Mesendoderm (in vitro differentiated cells): ENCODE data around the gene FFAR3.
A peak's percentile ranks its signal among the peaks of the same experiment; 100 is the strongest.
"Not testable (repeated sequence)": the region's sequence is repeated elsewhere in the genome, so short reads cannot be mapped to it uniquely, and the experiment has no call there.

Experiments
- DNase-seq: peaks from one replicate; pipeline ENCODE4 v3.0.0; 2013
- H2AK5ac ChIP-seq: 2 replicates; pipeline ENCODE4 v1.6.1; 2013; ENCODE audit warnings: low read length, inconsistent platforms
- H2BK120ac ChIP-seq: 2 replicates; pipeline ENCODE4 v1.6.1; 2013; ENCODE audit warnings: low read depth, mild to moderate bottlenecking, low read length, moderate library complexity, mixed read lengths
- H2BK15ac ChIP-seq: replicated peaks from 2 replicates; pipeline ENCODE4 v1.6.1; 2013; ENCODE audit warnings: low read depth, mild to moderate bottlenecking, moderate library complexity
- H2BK5ac ChIP-seq: 2 replicates; pipeline ENCODE4 v1.6.1; 2013; ENCODE audit warnings: low read length, inconsistent platforms
- H3K18ac ChIP-seq: 2 replicates; pipeline ENCODE4 v1.6.1; 2013; ENCODE audit warnings: mild to moderate bottlenecking, low read length, mixed read lengths
- H3K23ac ChIP-seq: one replicate; pipeline ENCODE4 v1.6.1; 2013; ENCODE audit warnings: low read length
- H3K27ac ChIP-seq: 2 replicates; pipeline ENCODE4 v1.5.1; 2013; ENCODE audit warnings: low read depth, mild to moderate bottlenecking, inconsistent platforms, low read length, moderate library complexity
- H3K27me3 ChIP-seq: 2 replicates; pipeline ENCODE4 v1.6.1; 2013; ENCODE audit warnings: low read length, control low read depth, mild to moderate bottlenecking, inconsistent platforms; ENCODE audit not compliant: insufficient read depth, poor library complexity
- H3K36me3 ChIP-seq: 2 replicates; pipeline ENCODE4 v1.6.1; 2013; ENCODE audit warnings: low read length, inconsistent platforms; ENCODE audit not compliant: control insufficient read depth, insufficient read depth
- H3K4ac ChIP-seq: one replicate; pipeline ENCODE4 v1.6.1; 2013; ENCODE audit warnings: low read depth, mild to moderate bottlenecking, low read length, moderate library complexity
- H3K4me1 ChIP-seq: 2 replicates; pipeline ENCODE4 v1.6.1; 2013; ENCODE audit warnings: low read depth, low read length, inconsistent platforms; ENCODE audit not compliant: control insufficient read depth
- H3K4me2 ChIP-seq: 2 replicates; pipeline ENCODE4 v1.6.1; 2013; ENCODE audit warnings: low read length
- H3K4me3 ChIP-seq: 2 replicates; pipeline ENCODE4 v1.5.1; 2013; ENCODE audit warnings: mild to moderate bottlenecking, low read length
- H3K56ac ChIP-seq: one replicate; pipeline ENCODE4 v1.6.1; 2013; ENCODE audit warnings: low read length
- H3K79me1 ChIP-seq: 2 replicates; pipeline ENCODE4 v1.6.1; 2013; ENCODE audit warnings: low read length, inconsistent platforms
- H3K79me2 ChIP-seq: 2 replicates; pipeline ENCODE4 v1.6.1; 2013; ENCODE audit warnings: mild to moderate bottlenecking, low read length; ENCODE audit not compliant: control insufficient read depth, insufficient read depth
- H3K9ac ChIP-seq: 2 replicates; pipeline ENCODE4 v1.6.1; 2013; ENCODE audit warnings: low read length, inconsistent platforms
- H4K5ac ChIP-seq: one replicate; pipeline ENCODE4 v1.6.1; 2013; ENCODE audit warnings: low read length
- H4K8ac ChIP-seq: one replicate; pipeline ENCODE4 v1.6.1; 2013; ENCODE audit warnings: low read depth, mild to moderate bottlenecking, control low read depth, low read length, moderate library complexity
- WGBS: extraction: QIAGEN DNeasy Blood & Tissue Kit; methylation state at CpG from one replicate; pipeline ENCODE4 v1.1.7; 2013; ENCODE audit warnings: low lambda C conversion rate, missing lambda C conversion rate; ENCODE audit not compliant: insufficient coverage; ENCODE audit errors: extremely low coverage; 5-methylcytosine and 5-hydroxymethylcytosine counted together

FFAR3 gene

DNA sequence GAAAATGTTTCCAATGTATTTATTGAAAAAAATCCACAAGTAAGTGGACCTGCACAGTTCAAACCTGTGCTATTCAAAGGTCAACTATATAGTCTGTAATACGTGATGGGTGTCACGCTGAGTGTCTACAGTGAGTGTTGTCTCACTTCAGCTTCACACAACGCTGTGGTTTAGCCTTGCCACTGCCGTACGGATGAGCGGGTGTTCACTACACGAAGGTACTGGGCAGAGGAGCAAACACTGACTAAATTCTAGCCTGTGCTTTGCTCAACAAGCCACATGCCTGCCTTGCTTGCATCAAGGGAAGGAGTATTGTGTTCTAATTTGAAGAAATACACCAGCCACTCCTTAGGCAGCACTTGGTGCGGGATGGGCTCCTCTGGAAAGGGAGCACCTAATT, 3.4 kb upstream of the FFAR3 start:
- no CpG with 5 or more reads among the region's 8 CpGs for WGBS
- Histone ChIP-seq H3K79me2 (no peaks in the 10 kb centered on the region), H3K27ac (no peak overlapping the region), H4K8ac (no peak overlapping the region), H3K56ac (no peak overlapping the region), H3K79me1 (no peaks in the 10 kb centered on the region), H2BK5ac (no peak overlapping the region), H3K4me2 (no peak overlapping the region), H2AK5ac (no peak overlapping the region), H3K18ac (no peak overlapping the region), H3K4me3 (no peak overlapping the region), H4K5ac (no peak overlapping the region), H3K27me3 (no peaks in the 10 kb centered on the region), H3K36me3 (no peaks in the 10 kb centered on the region), H3K4ac (no peak overlapping the region), H3K4me1 (no peaks in the 10 kb centered on the region), H2BK15ac (no peak overlapping the region), H2BK120ac (no peak overlapping the region), H3K9ac (no peak overlapping the region), H3K23ac (peak overlapping the region; percentile 66)
- no peak for DNase-seq

DNA sequence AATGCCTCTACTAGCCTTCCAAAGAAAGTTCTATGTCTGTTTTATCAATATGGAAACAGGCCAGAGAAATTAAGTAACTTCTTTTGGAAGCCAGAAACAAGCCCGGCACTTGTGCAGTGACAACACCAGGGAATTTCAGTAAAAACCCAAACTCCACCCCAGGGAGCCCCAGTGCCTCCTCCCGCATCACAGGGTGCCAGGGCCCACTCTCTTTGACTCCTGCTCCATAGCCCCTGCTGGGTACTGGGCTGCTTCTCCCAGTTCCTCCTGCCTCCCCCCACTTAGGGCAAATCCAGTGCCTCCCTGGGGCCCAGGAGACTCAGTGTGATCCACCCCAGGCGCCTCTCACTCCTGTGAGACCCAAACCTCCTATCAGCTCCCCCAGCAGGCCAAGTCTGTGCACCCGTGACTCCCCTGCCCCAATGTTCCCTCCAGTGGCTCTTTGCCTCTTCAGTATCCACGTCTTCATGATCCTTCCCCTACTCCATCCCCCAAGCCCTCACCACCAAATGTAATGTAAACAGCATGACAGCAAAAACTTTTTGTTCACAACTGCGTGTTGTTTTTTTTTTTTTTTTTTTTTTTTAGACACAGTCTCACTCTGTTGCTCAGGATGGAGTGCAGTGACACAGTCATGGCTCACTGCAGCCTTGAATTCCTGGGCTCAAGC, 2.3 kb upstream of the FFAR3 start:
- Histone ChIP-seq H2AK5ac (no peak overlapping the region), H3K79me1 (no peaks in the 10 kb centered on the region), H3K4me2 (no peak overlapping the region), H3K27ac (no peak overlapping the region), H3K4me3 (no peak overlapping the region), H3K18ac (no peak overlapping the region), H4K8ac (no peak overlapping the region), H2BK15ac (no peak overlapping the region), H2BK5ac (no peak overlapping the region), H3K36me3 (no peaks in the 10 kb centered on the region), H3K4me1 (no peaks in the 10 kb centered on the region), H4K5ac (no peak overlapping the region), H3K4ac (no peak overlapping the region), H3K79me2 (no peaks in the 10 kb centered on the region), H3K23ac (no peak overlapping the region), H2BK120ac (no peak overlapping the region), H3K27me3 (no peaks in the 10 kb centered on the region), H3K56ac (no peak overlapping the region), H3K9ac (no peak overlapping the region)
- no CpG with 5 or more reads among the region's 6 CpGs for WGBS
- DNase-seq, result no peak

DNA sequence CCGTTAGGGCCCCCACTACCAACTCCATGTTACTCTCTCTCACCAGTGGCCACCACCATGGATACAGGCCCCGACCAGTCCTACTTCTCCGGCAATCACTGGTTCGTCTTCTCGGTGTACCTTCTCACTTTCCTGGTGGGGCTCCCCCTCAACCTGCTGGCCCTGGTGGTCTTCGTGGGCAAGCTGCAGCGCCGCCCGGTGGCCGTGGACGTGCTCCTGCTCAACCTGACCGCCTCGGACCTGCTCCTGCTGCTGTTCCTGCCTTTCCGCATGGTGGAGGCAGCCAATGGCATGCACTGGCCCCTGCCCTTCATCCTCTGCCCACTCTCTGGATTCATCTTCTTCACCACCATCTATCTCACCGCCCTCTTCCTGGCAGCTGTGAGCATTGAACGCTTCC, 574 bp downstream of the FFAR3 start:
- H2BK120ac ChIP-seq, H2BK5ac ChIP-seq, H3K27me3 ChIP-seq, H2AK5ac ChIP-seq, H2BK15ac ChIP-seq, H3K27ac ChIP-seq, H3K23ac ChIP-seq, H3K56ac ChIP-seq, H3K4me2 ChIP-seq, H3K18ac ChIP-seq, H3K4me1 ChIP-seq, H4K5ac ChIP-seq, DNase-seq, H3K79me1 ChIP-seq, H3K4ac ChIP-seq, H3K4me3 ChIP-seq, H4K8ac ChIP-seq, H3K36me3 ChIP-seq, H3K79me2 ChIP-seq, H3K9ac ChIP-seq: not testable (repeated sequence)
- WGBS, result no CpG with 5 or more reads among the region's 16 CpGs

DNA sequence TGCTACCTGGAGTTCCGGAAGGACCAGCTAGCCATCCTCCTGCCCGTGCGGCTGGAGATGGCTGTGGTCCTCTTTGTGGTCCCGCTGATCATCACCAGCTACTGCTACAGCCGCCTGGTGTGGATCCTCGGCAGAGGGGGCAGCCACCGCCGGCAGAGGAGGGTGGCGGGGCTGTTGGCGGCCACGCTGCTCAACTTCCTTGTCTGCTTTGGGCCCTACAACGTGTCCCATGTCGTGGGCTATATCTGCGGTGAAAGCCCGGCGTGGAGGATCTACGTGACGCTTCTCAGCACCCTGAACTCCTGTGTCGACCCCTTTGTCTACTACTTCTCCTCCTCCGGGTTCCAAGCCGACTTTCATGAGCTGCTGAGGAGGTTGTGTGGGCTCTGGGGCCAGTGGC, 1.1 kb downstream of the FFAR3 start:
- not testable (repeated sequence) for H3K23ac ChIP-seq, H2BK15ac ChIP-seq, H4K8ac ChIP-seq, H3K4me3 ChIP-seq, H3K36me3 ChIP-seq, H3K4me2 ChIP-seq, H3K4me1 ChIP-seq, H3K79me2 ChIP-seq, H3K9ac ChIP-seq, H3K56ac ChIP-seq, H3K4ac ChIP-seq, H3K27me3 ChIP-seq, H2AK5ac ChIP-seq, H3K18ac ChIP-seq, H2BK120ac ChIP-seq, H3K79me1 ChIP-seq, DNase-seq, H3K27ac ChIP-seq, H4K5ac ChIP-seq, H2BK5ac ChIP-seq
- no CpG with 5 or more reads among the region's 21 CpGs for WGBS

DNA sequence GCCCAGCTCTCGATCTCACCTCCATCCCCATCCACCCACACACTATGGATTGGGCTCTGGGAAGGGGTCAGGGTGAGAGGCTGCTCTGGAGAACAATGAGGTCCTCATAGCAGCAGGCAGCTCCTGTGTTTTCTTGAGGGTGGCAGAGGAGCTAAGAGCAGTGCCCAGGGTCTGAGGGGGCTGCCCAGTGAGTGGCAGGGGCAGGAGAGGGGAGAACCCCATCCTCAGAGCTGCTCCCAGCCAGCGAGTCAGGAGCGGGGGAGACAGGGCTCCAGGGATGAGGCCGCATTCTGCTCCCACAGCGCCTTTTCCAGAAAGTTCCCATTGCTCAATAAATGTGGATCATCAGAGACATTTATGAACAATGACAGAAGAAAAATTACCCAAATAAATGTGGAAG, 1.8 kb downstream of the FFAR3 start:
- not testable (repeated sequence) for H3K4me2 ChIP-seq, H3K4me1 ChIP-seq, H3K4me3 ChIP-seq, H3K79me2 ChIP-seq, H3K79me1 ChIP-seq, H2BK5ac ChIP-seq, H2BK120ac ChIP-seq, H3K27me3 ChIP-seq, H4K8ac ChIP-seq, H3K9ac ChIP-seq, H2BK15ac ChIP-seq, H3K18ac ChIP-seq, H2AK5ac ChIP-seq, H3K27ac ChIP-seq, H3K36me3 ChIP-seq, H3K56ac ChIP-seq, DNase-seq, H4K5ac ChIP-seq, H3K23ac ChIP-seq, H3K4ac ChIP-seq
- no CpG with 5 or more reads among the region's 5 CpGs for WGBS

DNA sequence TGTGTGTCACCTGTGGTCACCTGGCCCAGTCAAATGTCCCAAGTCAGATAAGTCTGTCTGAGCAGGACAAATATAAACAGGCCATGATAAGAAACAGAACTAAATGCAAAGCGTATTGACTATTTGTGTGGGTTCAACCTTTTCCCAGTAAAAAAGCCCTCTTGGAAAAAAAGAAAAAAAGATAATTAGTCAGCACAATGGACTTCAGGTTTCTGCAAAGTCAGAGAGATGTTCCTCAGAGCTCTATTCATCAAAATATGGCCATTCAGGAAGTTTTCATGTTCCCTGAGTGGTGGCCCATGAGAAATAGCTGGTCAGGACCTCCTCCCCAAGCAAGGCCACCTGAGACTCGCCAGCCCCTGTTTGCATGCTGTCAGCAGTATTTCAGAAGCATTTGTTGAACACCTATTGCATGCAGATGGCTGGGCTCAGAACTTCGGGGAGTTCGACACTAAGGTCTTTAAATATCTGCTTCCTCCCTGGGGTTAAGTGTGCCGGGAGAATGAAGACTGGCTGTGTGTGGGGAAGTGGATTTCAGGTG, 2.7 kb downstream of the FFAR3 start:
- Histone ChIP-seq H3K4me1 (no peaks in the 10 kb centered on the region), H3K36me3 (no peaks in the 10 kb centered on the region), H2BK15ac (no peak overlapping the region), H3K4me2 (no peak overlapping the region), H3K4me3 (no peak overlapping the region), H3K23ac (no peak overlapping the region), H3K27ac (no peak overlapping the region), H4K5ac (no peak overlapping the region), H3K79me2 (no peaks in the 10 kb centered on the region), H2AK5ac (no peak overlapping the region), H2BK120ac (no peak overlapping the region), H3K79me1 (no peaks in the 10 kb centered on the region), H3K9ac (no peak overlapping the region), H2BK5ac (no peak overlapping the region), H4K8ac (no peak overlapping the region), H3K56ac (no peak overlapping the region), H3K27me3 (no peaks in the 10 kb centered on the region), H3K18ac (no peak overlapping the region), H3K4ac (no peak overlapping the region)
- DNase-seq, result no peak
- no CpG with 5 or more reads among the region's 5 CpGs for WGBS
